SKM-1 treated with dmso at 0.1 percent for 144 hours (cell line): ENCODE data around the gene FOXP3.

Experiments used
- DNase-seq: peaks from one replicate; lab custom pipeline; 2025; ENCODE audit not compliant: unreplicated experiment; lab: John Stamatoyannopoulos, UW

The FOXP3 gene

GRCh38 chrX:49250578-49250977, 13.9 kb downstream of the FOXP3 start:
- DNase-seq = no peak

- no peak for DNase-seq
These were observed 14.4 kb downstream of the FOXP3 start for GRCh38 chrX:49250066-49250465.

GRCh38 chrX:49249616-49250015, 14.9 kb downstream of the FOXP3 start:
- no peak for DNase-seq

- DNase-seq = no peak
These were observed 15.4 kb downstream of the FOXP3 start for GRCh38 chrX:49249071-49249470.

GRCh38 chrX:49247916-49248811, 16.3 kb downstream of the FOXP3 start:
- DNase-seq = no peak

GRCh38 chrX:49247346-49247745, 17.2 kb downstream of the FOXP3 start:
- no peak for DNase-seq

GRCh38 chrX:49246541-49246940, 18.0 kb downstream of the FOXP3 start:
- no peak for DNase-seq

GRCh38 chrX:49244207-49244606, 20.3 kb downstream of the FOXP3 start:
- no peak for DNase-seq

GRCh38 chrX:49243166-49243565, 21.3 kb downstream of the FOXP3 start:
- no peak for DNase-seq

GRCh38 chrX:49242545-49243066, 21.9 kb downstream of the FOXP3 start:
- DNase-seq = no peak

GRCh38 chrX:49238735-49239134, 25.8 kb downstream of the FOXP3 start:
- DNase-seq = no peak

GRCh38 chrX:49237060-49237459, 27.4 kb downstream of the FOXP3 start:
- peak; percentile 84 for DNase-seq

GRCh38 chrX:49233887-49234555, 30.5 kb downstream of the FOXP3 start:
- DNase-seq = no peak

- DNase-seq = no peak
These were observed 31.3 kb downstream of the FOXP3 start, which contains the start of gene CACNA1F for GRCh38 chrX:49233176-49233575. CACNA1F (minus strand) TSS chrX:49233340; CDS start chrX:49233309, 31 bp downstream.

- DNase-seq = no peak
These were observed 32.0 kb downstream of the FOXP3 start for GRCh38 chrX:49232525-49232924.

- no peak for DNase-seq
These were observed 33.0 kb downstream of the FOXP3 start for GRCh38 chrX:49231333-49232000.

GRCh38 chrX:49230500-49231232, 33.8 kb downstream of the FOXP3 start:
- DNase-seq = no peak

GRCh38 chrX:49228185-49228584, 36.3 kb downstream of the FOXP3 start:
- DNase-seq = no peak

GRCh38 chrX:49227726-49228125, 36.8 kb downstream of the FOXP3 start:
- no peak for DNase-seq

- DNase-seq = no peak
These were observed 37.6 kb downstream of the FOXP3 start for GRCh38 chrX:49226946-49227345.

GRCh38 chrX:49225858-49226257, 38.7 kb downstream of the FOXP3 start:
- no peak for DNase-seq
